HG02840 (cell line): Measurements from ENCODE around the gene LSR.
"Not testable (repeated sequence)": the region's sequence is repeated elsewhere in the genome, so short reads cannot be mapped to it uniquely, and the experiment has no call there.

Experiments used
- ATAC-seq: cut with Tn5 transposase; IDR thresholded peaks from one replicate; pipeline ENCODE4 v1.9.1; 2021; ENCODE audit warnings: mild to moderate bottlenecking, moderate library complexity, moderate number of reproducible peaks; ENCODE audit not compliant: unreplicated experiment, low FRiP score

Gene LSR

DNA sequence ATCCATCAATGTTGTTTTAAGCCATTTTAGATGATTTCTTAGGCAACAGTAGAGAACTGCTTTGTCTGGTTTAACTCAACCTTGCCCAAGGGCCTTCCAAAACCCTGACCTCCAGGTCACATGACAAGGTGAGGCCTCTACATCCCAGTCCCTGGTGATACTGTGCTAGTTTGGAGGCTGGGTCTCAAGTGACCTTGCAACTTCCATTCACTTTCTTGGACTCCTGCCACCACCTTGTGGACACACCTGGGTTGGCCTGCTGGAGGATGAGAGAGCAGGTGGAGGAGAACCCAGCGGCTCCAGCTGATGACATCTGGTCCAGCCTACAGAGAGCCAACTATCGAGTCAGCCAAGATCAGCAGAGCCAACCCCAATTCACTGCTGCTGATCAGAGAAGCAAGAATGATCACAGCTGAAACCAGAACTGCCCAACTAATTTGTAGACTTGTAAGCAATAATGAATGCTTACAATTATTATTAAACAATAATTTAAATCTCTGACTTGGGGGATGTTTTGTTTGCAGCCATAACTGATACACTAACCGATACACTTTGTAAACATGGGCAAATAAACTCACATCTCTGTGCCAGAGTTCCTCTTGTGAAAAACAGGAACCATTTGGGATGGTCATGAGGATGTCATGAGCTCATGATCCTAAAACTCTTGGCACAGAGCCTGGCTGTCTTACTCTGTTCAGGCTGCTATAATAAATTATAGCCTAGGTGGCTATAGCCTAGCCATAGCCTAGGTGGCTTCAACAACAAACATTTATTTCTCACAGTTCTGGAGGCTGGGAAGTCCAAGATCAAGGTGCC lies 31.8 kb upstream of the LSR start:
- no peak for ATAC-seq

GRCh38 chr19:35217649-35217990 lies 31.2 kb upstream of the LSR start:
- ATAC-seq, result no peak

- no peak for ATAC-seq
These were observed 29.8 kb upstream of the LSR start for GRCh38 chr19:35219008-35219407.

- ATAC-seq, result no peak
These were observed 28.4 kb upstream of the LSR start for GRCh38 chr19:35220315-35220921.

- ATAC-seq, result not testable (repeated sequence)
These were observed 27.7 kb upstream of the LSR start for GRCh38 chr19:35220973-35221590.

- ATAC-seq, result no peak
These were observed 26.3 kb upstream of the LSR start for GRCh38 chr19:35222373-35223015.

GRCh38 chr19:35223084-35223790 lies 25.6 kb upstream of the LSR start:
- no peak for ATAC-seq

DNA sequence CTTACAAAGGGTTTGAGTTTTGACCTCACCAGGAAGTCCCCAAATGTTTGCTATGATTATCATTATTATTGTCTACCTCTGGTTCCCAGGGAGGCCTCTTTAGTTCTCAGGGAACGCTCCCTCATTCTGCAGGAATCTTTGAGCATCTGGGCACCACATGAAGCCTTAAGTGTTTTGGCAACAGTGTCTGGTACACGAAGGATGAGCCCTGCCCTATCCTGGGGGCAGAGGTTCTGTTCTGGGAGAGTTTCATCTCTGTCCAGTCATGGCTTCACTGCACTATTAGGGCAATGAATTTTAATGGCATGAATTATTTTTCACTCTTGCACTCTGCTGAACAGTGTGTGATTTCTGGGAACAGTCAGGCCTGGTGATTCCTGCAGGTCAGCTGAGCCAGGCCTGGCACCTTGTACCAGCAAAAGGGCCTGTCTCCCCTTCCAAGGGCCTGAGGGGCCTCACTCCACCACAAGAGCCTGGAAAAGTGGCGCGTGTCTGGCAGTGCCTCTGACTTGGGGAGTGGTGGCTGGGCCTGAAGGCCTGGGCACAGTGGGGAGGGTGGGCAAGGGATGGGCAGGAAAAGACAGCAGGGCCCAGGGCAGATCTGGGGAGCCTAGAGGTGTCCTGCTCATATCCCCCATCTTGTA lies 24.8 kb upstream of the LSR start:
- ATAC-seq, result no peak

DNA sequence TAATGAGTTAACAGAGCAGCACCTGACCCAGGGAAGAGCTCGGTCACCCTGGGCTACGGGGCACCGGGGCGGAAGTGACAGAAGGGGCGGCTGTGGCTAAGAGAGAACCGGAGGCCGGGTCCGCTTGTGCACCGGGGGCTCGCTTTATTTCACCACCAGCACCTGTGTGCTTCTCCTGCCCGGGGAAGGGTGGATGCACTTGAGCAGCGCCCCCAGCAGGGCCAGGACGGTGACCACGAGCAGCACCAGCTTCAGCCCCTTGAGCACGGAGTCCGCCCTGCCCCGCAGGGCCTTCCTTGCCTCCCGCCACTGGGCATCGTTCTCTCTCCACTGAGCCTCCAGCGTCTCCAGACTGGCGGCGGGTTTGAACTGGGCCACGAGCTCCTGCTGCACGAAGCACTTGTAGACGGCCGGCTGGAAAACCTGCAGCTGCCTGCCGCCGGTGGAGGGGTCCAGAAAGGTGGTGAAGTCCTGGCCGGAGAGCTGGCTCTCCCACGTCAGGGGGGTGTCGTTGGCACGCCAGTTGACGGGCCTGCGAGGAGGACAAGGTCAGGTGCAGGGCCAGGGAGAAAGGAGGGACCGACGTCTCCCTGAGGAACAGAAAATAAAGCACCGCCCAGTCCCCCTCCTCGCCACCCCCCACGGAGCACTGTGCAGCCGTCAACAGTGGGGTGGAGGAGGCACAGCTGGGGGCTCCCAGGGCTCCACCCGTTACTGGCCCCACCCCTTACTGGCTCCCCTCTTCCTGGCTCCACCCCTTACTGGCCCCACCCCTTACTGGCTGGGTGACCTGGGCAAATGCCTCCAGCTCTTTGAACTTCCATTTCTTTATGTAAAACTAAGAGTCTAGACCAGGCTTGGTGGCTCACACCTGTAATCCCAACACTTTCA lies 23.9 kb upstream of the LSR start:
- no peak for ATAC-seq

- ATAC-seq, result no peak
These were observed 22.9 kb upstream of the LSR start for GRCh38 chr19:35225951-35226350.

DNA sequence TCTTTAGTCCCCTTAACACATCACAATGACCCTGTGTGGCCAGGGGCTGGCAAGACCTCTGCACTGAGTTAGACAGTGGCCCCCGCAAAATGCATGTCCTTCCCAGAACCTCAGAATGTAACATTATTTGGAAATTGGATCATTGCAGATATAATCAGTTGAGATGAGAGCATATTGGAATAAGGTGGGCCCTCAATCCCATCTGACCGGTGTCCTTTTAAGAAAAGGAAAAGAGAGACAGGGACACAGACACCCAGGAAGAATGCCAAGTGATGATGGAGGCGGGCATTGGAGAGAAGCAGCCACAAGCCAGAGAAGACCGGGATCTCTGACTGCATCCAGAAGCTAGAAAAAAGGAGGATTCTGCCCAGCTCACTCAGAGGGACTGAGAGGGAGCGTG lies 22.1 kb upstream of the LSR start:
- no peak for ATAC-seq

- ATAC-seq, result no peak
These were observed 20.4 kb upstream of the LSR start, which contains the start of gene FAM187B for GRCh38 chr19:35228177-35228930. Gene FAM187B, minus strand, starts transcription at chr19:35228739. Its CDS starts 59 bp downstream, at chr19:35228680.

DNA sequence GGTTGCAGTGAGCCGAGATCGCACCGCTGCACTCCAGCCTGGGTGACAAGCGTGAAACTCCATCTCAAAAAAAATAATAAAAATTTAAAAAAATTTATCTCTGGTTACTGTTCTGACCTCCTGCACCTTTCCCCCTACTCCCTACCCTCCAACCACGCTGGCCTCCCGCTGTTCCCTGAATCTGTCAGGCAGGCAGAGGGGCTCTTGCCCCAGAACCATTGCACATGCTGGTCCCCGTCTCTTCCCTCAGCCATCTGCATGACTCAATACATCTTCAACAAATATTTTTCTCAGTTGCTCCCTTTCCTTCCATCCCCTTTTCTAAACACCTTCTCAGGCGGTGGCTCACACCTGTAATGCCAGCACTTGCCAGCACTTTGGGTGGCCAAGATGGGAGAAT lies 19.2 kb upstream of the LSR start:
- ATAC-seq, result no peak

DNA sequence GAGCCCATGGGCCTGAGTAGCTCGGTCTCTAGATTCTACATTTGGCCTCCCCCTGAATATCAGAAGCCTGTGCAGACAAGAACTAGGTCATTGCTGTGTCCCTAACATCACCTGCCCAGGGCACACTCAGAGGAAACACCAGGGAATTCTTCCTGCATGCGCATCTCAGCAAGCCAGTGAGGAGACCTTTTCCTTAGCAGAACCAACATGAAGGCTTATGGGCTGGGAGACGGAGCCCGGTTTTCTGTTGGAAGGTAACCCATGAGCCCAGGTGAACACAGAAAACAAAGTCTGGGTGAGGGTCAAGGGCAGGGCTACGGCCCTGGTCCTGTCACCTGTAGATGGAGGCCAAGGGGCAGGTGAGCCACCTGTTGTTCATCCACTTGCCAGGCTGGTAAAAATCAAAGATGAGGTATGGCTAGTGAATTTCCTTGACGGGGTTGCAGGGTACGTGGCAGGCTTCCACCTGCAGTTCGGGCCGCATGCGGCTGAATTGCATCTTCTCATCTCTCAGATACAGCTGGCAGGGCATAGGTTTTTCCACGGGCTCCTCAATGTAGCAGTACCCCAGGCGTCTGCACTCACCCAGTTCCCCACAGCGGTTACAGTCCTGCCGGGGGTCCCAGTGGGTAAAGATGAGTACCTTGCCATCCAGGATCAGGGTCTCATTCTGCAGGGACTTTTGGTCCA lies 16.7 kb upstream of the LSR start:
- ATAC-seq, result no peak

GRCh38 chr19:35232912-35233311 lies 15.9 kb upstream of the LSR start:
- ATAC-seq, result no peak

DNA sequence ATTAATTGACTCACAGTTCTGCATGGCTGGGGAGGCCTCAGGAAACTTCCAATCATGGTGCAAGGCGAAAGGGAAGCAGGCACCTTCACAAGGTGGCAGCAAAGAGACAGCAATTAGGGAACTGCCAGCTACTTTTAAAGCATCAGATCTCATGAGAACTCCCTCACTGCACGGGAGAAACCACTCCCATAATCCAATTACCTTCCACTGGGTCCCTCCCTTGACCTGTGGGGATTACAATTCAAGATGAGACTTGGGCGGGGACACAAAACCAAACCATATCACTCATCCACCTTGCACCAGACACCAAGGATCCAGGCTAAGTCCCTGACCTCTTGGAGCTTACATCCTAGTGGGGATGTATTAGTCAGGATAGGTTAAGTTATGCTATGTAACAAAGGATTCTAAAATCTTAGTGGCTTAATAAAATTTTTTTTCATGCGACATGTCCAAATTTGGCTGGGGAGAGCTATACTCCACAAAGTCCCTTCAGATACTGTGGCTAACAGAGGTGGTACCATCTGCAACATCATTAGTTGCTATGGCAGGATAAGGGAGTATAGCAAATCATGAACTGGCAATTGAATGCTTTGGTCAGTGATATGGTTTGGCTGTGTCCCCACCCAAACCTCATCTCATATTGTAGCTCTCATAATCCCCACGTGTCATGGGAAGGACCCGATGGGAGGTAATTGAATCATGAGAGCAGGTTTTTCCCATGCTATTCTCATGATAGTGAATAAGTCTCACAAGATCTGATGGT lies 12.0 kb upstream of the LSR start:
- ATAC-seq, result no peak

DNA sequence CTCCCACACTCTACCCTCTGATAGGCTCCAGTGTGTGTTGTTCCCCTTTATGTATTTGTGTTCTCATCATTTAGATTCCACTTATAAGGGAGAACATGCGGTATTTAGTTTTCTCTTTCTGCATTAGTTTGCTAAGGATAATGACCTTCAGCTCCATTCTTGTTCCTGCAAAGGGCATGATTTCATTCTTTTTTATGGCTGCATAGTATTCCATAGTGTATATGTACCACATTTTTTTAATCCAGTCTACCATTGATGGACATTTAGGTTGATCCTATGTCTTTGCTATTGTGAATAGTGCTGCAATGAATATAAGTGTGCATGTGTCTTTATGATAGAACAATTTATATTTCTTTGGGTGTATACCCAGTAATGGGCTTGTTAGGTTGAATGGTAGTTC lies 9.2 kb upstream of the LSR start:
- not testable (repeated sequence) for ATAC-seq
